ENCODE data around the gene XYLT2. TPM values are rescaled to one million over a fixed set of nuclear protein-coding genes. Genes with fewer than 3 reads are reported as not detected.

The XYLT2 gene
- total RNA-seq, 2 donors from 2014 or later: 15.6 to 28.5 TPM

GRCh38 chr17:50301891-50302584, 43.9 kb upstream of the XYLT2 start:
- Histone ChIP-seq H3K27me3 (no peaks in the 10 kb centered on the region), H3K4me3 (no peak overlapping the region), H3K9ac (ENCODE audit: low read depth in 2 of 2, low read length in 2 of 2) (no peak overlapping the region), H3K27ac (no peak overlapping the region), H3K4me1 (no peaks in the 10 kb centered on the region), H3K9me3 (no peaks in the 10 kb centered on the region), H3K36me3 (no peaks in the 10 kb centered on the region)
- TF ChIP-seq CTCF (IDR thresholded peaks at IDR 0.05): no peak
- intact Hi-C loops (cut with DNase I): no loop called here
- no peak for DNase-seq

GRCh38 chr17:50303051-50303450, 42.9 kb upstream of the XYLT2 start:
- no peak for DNase-seq
- no peaks in the 10 kb centered on the region for H3K4me1 ChIP-seq
- H3K9ac ChIP-seq (ENCODE audit: low read depth in 2 of 2, low read length in 2 of 2): no peak overlapping the region
- H3K4me3 ChIP-seq: no peak overlapping the region
- H3K36me3 ChIP-seq: no peaks in the 10 kb centered on the region
- H3K9me3 ChIP-seq: no peaks in the 10 kb centered on the region
- no peak overlapping the region for H3K27ac ChIP-seq
- intact Hi-C loops (cut with DNase I): no loop called here
- no peak for TF ChIP-seq CTCF (IDR thresholded peaks at IDR 0.05)
- no peaks in the 10 kb centered on the region for H3K27me3 ChIP-seq

GRCh38 chr17:50303596-50303995, 42.3 kb upstream of the XYLT2 start:
- Histone ChIP-seq H3K36me3 (no peaks in the 10 kb centered on the region), H3K27ac (no peak overlapping the region), H3K9me3 (no peaks in the 10 kb centered on the region), H3K27me3 (no peaks in the 10 kb centered on the region), H3K9ac (ENCODE audit: low read depth in 2 of 2, low read length in 2 of 2) (no peak overlapping the region), H3K4me3 (no peak overlapping the region), H3K4me1 (no peaks in the 10 kb centered on the region)
- intact Hi-C loops (cut with DNase I): no loop called here
- no peak for TF ChIP-seq CTCF (IDR thresholded peaks at IDR 0.05)
- no peak for DNase-seq

GRCh38 chr17:50304781-50305404, 41.0 kb upstream of the XYLT2 start:
- Histone ChIP-seq H3K27me3 (no peaks in the 10 kb centered on the region), H3K9me3 (no peaks in the 10 kb centered on the region), H3K27ac (no peak overlapping the region), H3K4me1 (no peaks in the 10 kb centered on the region), H3K9ac (ENCODE audit: low read depth in 2 of 2, low read length in 2 of 2) (no peak overlapping the region), H3K36me3 (no peaks in the 10 kb centered on the region), H3K4me3 (no peak overlapping the region)
- DNase-seq: no peak
- intact Hi-C loops (cut with DNase I): no loop called here
- no peak for TF ChIP-seq CTCF (IDR thresholded peaks at IDR 0.05)

- TF ChIP-seq CTCF (IDR thresholded peaks at IDR 0.05): no peak
- H3K9me3 ChIP-seq: no peaks in the 10 kb centered on the region
- H3K4me3 ChIP-seq: no peak overlapping the region
- intact Hi-C loops (cut with DNase I): no loop called here
- no peak for DNase-seq
- H3K36me3 ChIP-seq: no peaks in the 10 kb centered on the region
- no peaks in the 10 kb centered on the region for H3K27me3 ChIP-seq
- H3K4me1 ChIP-seq: no peaks in the 10 kb centered on the region
- no peak overlapping the region for H3K9ac ChIP-seq (ENCODE audit: low read depth in 2 of 2, low read length in 2 of 2)
- no peak overlapping the region for H3K27ac ChIP-seq
Measured at GRCh38 chr17:50307654-50308053, 38.3 kb upstream of the XYLT2 start.
